Astrocyte of the spinal cord (primary cell): Measurements from ENCODE around the gene RSPH10B.
"Not testable (repeated sequence)": the region's sequence is repeated elsewhere in the genome, so short reads cannot be mapped to it uniquely, and the experiment has no call there.

Source experiments
- DNase-seq: peaks from one replicate; pipeline ENCODE4 v3.0.0; 2011; ENCODE audit warnings: low read depth, low spot score
- H3K4me3 ChIP-seq: 2 replicates; pipeline ENCODE4 v1.5.1; 2011; ENCODE audit warnings: low read depth, mild to moderate bottlenecking, low read length, moderate library complexity
- in situ Hi-C: cut with HindIII; loops from 2 replicates; pipeline ENCODE4 v1.10.0; 2017; ENCODE audit warnings: low sequenced_read_pairs
- TF ChIP-seq, protein P1 (sequence below): IDR thresholded peaks from 2 replicates; pipeline ENCODE4 v1.5.1; 2012; ENCODE audit warnings: low read depth, mild to moderate bottlenecking, low read length, inconsistent platforms

The RSPH10B gene

DNA sequence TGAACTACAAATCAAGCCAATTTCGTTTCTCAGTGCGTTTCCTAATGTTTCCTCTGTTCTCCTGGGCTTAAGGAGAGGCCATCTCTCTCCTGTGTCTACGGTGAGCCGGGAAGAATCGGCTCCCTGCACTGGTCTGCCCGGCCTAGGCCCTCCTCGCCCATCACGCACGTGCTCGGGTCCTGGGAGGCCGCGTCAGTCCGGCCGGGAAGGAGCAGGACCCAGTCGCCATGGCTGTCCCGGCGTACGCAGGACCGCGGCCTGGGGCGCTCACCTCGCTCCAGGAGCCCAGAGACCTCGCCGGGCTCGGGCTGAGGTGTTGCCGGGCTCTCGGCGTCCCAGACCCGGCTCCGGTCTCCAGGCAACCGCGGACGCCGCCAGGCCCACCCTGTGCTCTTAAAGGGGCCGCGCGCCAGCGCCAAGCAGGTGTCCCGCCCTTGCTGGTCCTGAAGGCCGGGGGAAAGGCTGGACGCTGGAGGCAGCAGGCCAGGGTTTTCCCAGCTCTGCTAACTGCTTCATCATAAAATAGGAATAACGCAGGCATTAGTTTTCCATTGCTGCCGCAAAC lies at the start of gene RSPH10B:
RSPH10B (minus strand) TSS at position 343 of the 565 bp plus-strand sequence. CDS start 3,573 bp downstream, outside the sequence.
- in situ Hi-C loops, DNase-seq, H3K4me3 ChIP-seq: not testable (repeated sequence)

DNA sequence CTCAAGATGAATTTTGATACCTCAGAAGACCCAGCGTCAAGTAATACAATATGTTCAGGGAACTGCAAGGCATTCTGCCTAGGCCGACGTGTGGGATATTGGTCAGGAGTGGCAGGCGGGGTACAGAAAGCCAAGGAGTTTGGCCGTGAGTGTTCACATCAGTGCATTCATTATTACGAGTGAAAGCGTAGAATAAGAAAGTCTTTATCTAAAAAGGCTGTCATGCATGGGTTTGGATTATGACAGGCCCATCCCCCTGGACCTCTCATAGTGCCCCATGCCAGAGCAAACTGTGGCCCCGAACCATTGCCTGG lies 46.1 kb upstream of the RSPH10B start:
- TF ChIP-seq, protein P1, sequence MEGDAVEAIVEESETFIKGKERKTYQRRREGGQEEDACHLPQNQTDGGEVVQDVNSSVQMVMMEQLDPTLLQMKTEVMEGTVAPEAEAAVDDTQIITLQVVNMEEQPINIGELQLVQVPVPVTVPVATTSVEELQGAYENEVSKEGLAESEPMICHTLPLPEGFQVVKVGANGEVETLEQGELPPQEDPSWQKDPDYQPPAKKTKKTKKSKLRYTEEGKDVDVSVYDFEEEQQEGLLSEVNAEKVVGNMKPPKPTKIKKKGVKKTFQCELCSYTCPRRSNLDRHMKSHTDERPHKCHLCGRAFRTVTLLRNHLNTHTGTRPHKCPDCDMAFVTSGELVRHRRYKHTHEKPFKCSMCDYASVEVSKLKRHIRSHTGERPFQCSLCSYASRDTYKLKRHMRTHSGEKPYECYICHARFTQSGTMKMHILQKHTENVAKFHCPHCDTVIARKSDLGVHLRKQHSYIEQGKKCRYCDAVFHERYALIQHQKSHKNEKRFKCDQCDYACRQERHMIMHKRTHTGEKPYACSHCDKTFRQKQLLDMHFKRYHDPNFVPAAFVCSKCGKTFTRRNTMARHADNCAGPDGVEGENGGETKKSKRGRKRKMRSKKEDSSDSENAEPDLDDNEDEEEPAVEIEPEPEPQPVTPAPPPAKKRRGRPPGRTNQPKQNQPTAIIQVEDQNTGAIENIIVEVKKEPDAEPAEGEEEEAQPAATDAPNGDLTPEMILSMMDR: no peak
- no peak overlapping the region for H3K4me3 ChIP-seq
- in situ Hi-C loops: no loop called here
- no peak for DNase-seq

DNA sequence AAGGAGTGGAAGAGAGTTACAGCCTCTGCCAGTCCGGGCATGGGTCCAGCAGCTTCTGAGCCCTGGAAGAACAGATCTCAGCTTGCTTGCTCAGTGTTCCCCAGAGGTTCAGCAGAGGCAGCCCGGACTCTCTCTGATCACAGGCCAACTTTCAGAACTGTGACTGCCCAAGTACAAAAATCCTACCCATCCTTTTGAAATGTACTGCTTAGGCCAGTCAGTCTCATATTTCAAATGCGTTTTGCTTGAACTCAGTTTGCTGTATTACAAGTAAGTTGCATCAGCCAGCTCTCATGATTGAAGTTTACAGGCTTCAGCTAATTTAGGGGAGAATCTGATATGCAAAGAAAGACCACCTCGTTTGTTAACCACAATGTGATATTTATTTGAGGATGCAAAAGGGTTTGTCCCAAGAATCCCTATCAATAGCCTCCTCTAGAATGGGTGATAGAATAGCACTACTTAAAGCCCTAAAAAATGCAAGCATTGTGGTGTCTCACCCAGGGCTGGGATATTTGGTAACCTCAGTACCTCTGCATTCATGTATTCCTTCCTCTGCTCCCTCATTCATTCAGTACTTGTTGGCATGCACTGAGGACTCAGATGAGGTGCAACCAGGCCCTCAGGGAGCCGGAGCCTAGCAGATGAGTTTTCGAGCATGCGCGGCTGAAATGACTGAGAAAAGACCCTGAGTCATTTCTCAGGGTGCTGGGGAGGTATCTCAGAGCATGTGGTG lies 45.6 kb upstream of the RSPH10B start:
- DNase-seq: peak; percentile 95
- in situ Hi-C loops: no loop called here
- TF ChIP-seq, protein P1: no peak
- no peak overlapping the region for H3K4me3 ChIP-seq

DNA sequence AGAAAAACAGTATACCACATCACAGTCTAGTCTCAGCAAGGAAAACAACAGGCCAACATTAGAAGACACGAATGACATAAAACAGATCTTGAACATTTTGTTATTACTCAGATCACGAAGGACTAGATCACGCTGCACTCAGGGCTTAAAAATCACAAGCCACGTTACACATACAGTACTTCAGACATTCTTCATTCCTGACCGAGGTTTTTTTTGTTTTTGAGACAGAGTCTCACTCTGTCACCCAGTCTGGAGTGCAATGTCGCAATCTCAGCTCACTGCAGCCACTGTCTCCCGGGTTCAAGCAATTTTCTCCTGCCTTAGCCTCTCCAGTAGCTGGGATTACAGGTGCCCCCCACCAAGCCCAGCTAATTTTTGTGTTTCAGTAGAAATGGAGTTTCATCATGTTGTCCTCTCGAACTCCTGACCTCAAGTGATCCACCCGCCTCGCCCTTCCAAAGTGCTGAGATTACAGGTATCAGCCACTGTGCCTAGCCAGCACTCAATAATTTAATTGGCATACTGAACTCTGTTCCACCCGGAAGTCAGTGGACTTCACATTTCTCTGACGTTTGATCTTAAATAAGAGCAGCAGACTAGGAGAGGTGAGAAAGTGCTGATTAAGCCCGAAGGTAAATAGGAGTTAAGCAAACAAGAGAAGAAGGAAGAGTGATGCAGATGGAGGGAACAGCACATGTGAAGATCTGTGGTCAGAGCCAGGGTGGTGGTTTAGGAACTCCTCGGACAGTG lies 42.0 kb upstream of the RSPH10B start:
- TF ChIP-seq, protein P1: no peak
- no peak overlapping the region for H3K4me3 ChIP-seq
- DNase-seq: no peak
- in situ Hi-C loops: no loop called here

DNA sequence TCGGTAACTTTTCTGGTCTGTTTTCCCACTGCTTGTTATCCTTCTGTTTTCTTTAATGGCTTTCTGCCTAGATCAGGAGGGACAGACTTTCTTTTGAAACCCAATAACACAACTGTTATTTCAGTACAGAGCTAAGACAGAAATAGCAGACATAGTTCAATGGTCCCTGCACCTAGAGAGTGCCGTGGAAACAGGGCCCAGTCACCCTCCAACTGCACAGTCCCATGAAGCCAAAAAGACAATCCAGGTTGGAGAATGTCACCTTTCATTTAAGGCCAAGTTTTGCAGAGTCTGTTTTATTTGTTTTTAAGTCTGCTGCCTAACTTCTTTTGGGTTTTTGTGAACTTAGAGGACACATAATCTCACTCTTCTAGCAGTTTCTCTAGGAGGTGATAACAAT lies 41.1 kb upstream of the RSPH10B start:
- in situ Hi-C loops: no loop called here
- TF ChIP-seq, protein P1: no peak

DNA sequence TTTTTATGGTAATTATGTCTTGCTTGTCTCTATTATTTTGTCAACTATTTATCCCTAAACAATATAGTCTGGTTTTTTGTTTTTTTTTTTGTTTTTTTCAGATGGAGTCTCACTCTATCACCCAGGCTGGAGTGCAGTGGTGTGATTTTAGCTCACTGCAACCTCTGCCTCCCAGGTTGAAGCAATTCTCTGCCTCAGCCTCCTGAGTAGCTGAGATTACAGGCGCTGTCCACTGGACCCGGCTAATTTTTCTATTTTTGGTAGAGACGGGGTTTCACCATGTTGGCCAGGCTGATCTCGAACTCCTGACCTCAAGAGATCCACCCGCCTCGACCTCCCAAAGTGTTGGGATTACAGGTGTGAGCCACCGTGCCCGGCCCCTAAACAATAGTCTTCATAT lies 39.9 kb upstream of the RSPH10B start:
- H3K4me3 ChIP-seq: peak overlapping the region; percentile 87
- in situ Hi-C loops, DNase-seq: not testable (repeated sequence)

More for the DNA sequence above, 41.1 kb upstream of the RSPH10B start:
- no peak overlapping the region for H3K4me3 ChIP-seq
- no peak for DNase-seq

DNA sequence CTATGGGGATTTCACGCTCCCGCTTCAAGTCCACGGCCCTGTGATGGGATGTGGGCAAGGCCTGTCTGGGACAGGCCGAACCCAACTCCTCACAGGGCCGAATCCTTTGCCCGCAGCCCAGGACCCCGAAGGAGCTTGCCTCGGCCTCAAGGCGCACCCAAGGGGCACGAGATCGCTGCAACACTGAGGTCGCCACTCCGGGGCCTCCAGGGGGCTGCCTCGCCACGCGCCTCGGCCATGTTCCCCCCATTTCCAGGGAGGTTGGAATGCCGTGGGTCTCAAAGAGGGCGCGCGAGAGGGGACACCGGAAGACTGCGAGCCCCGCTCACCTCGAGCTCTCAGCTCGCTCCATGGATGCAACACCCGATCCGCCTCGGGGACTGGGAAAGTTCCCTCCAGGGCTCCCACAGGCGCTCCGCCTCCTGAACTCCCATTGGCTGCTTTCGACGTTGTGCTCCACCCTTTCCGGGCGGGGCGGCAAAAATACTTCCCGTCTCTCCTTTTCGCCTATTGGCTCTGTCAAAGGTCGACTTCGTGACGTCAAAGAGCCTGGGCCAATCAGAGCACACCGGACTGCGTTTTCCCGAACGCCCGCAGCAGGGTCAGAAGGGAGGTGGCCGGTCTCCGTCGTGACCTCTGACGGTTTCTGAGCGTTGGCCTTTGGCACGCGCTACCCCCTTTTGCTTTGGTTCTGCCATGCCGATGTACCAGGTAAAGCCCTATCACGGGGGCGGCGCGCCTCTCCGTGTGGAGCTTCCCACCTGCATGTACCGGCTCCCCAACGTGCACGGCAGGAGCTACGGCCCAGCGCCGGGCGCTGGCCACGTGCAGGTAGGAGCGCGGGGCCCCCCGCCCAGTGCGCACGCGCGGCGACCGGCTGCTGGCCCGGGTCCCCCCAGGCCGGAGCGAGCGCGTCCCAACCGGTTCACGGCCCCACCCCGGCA lies 38.5 kb upstream of the RSPH10B start, which contains the start of the genes AIMP2 and PMS2:
AIMP2 (plus strand) TSS at position 605 of the 944 bp plus-strand sequence; CDS start at position 697, 92 bp downstream.
PMS2 (minus strand) TSS at position 382 of the 944 bp plus-strand sequence; CDS start at position 352, 30 bp downstream.
- peak; percentile 98 for DNase-seq
- TF ChIP-seq, protein P1: no peak
- H3K4me3 ChIP-seq: peak within 1 kb of the TSS; percentile 87
- in situ Hi-C loops: no loop called here

DNA sequence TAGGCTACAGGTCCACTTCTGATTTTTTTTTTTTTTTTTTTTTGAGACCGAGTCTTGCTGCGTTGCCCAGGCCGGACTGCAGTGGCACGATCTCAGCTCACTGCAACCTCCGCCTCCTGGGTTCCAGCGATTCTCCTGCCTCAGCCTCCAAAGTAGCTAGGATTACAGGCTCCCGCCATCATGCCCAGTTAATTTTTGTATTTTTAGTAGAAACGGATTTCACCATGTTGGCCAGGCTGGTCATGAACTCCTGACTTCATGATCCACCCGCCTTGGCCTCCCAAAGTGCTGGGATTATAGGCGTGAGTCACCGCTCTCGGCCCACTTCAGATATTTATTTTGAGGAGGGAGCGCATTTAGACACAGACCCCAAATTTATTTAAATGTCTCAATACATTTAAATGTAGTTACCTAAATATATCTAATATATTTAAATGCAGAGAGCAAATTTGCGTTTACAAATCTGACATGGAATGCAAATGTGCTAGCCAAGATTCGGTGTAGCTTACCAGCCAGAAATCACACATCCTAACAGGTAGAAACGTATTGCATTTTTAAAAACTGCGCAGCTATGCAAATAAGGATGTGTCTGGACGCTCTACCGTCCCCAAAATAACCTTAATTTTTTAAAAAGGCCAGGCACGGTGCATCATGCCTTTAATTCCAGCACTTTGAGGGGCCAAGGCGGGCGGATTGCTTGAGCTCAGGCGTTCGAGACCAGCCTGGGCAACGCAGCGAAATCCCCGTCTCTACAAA lies 37.5 kb upstream of the RSPH10B start:
- H3K4me3 ChIP-seq: peak overlapping the region; percentile 87
- in situ Hi-C loops, DNase-seq: not testable (repeated sequence)
